DMS114 treated with DMSO at 0.1 percent for 48 hours (cell line): ENCODE results near the gene ACER3.
"Not testable (repeated sequence)": the region's sequence is repeated elsewhere in the genome, so short reads cannot be mapped to it uniquely, and the experiment has no call there.

Experiments used
- DNase-seq: peaks from one replicate; lab custom pipeline; 2025; ENCODE audit not compliant: unreplicated experiment; lab: John Stamatoyannopoulos, UW

Gene ACER3

GRCh38 chr11:76836613-76837291 is 24.0 kb upstream of the ACER3 start:
- DNase-seq: no peak

GRCh38 chr11:76837696-76838677 is 22.7 kb upstream of the ACER3 start:
- no peak for DNase-seq

- DNase-seq: no peak
Observed at GRCh38 chr11:76838678-76839068, 22.0 kb upstream of the ACER3 start.

- DNase-seq: no peak
Observed at GRCh38 chr11:76839311-76839710, 21.4 kb upstream of the ACER3 start.

GRCh38 chr11:76841923-76842452 is 18.7 kb upstream of the ACER3 start:
- no peak for DNase-seq

- no peak for DNase-seq
Observed at GRCh38 chr11:76843907-76844306, 16.8 kb upstream of the ACER3 start.

- DNase-seq: no peak
Observed at GRCh38 chr11:76844511-76844910, 16.2 kb upstream of the ACER3 start.

- no peak for DNase-seq
Observed at GRCh38 chr11:76845069-76845468, 15.6 kb upstream of the ACER3 start.

- DNase-seq: no peak
Observed at GRCh38 chr11:76846441-76846840, 14.3 kb upstream of the ACER3 start.

- DNase-seq: no peak
Observed at GRCh38 chr11:76849376-76849775, 11.3 kb upstream of the ACER3 start.

- DNase-seq: no peak
Observed at GRCh38 chr11:76850130-76850529, 10.6 kb upstream of the ACER3 start.

- DNase-seq: no peak
Observed at GRCh38 chr11:76850815-76851214, 9.9 kb upstream of the ACER3 start.

- DNase-seq: no peak
Observed at GRCh38 chr11:76854709-76855108, 6.0 kb upstream of the ACER3 start.

GRCh38 chr11:76855670-76856069 is 5.0 kb upstream of the ACER3 start:
- not testable (repeated sequence) for DNase-seq

GRCh38 chr11:76856106-76856505 is 4.6 kb upstream of the ACER3 start:
- DNase-seq: no peak

- DNase-seq: no peak
Observed at GRCh38 chr11:76856571-76856970, 4.1 kb upstream of the ACER3 start.

- no peak for DNase-seq
Observed at GRCh38 chr11:76857781-76858410, 2.8 kb upstream of the ACER3 start.

- DNase-seq: no peak
Observed at GRCh38 chr11:76859708-76860227, 950 bp upstream of the ACER3 start.

GRCh38 chr11:76861490-76861953 is 804 bp downstream of the ACER3 start:
- no peak for DNase-seq

GRCh38 chr11:76862794-76863193 is 2.1 kb downstream of the ACER3 start:
- not testable (repeated sequence) for DNase-seq

- no peak for DNase-seq
Observed at GRCh38 chr11:76863196-76863777, 2.6 kb downstream of the ACER3 start.
